K562 (cell line): ENCODE measurements around the gene AFF1. TPM values are rescaled to one million over a fixed set of nuclear protein-coding genes. Genes with fewer than 3 reads are reported as not detected.

Experiments
- BMI1 ChIP-seq: fragments of 150-350 bp; IDR thresholded peaks from 2 replicates; pipeline ENCODE4 v1.6.1; 2014; ENCODE audit warnings: low read length
- CUX1 ChIP-seq: fragments of 200-800 bp; sonication (Bioruptor generic); IDR thresholded peaks from 2 replicates; pipeline ENCODE4 v1.6.1; 2016; ENCODE audit warnings: missing genetic modification characterization, missing compliant biosample characterization
- DMBX1 ChIP-seq: fragments of 250-450 bp; sonication (Bioruptor Pico); IDR thresholded peaks from 2 replicates; pipeline ENCODE4 v1.8.0; 2022; ENCODE audit warnings: inconsistent platforms, mild to moderate bottlenecking, moderate library complexity, borderline replicate concordance
- E2F4 ChIP-seq: sonication (generic); formaldehyde crosslinking; IDR thresholded peaks from 2 replicates; pipeline ENCODE4 v1.8.0; 2022; ENCODE audit warnings: mild to moderate bottlenecking, low read depth, missing genetic modification reagents
- HNRNPLL ChIP-seq: fragments of 200-400 bp; formaldehyde crosslinking; IDR thresholded peaks from 2 replicates; pipeline ENCODE4 v1.6.1; 2017; ENCODE audit warnings: low read length, low read depth, mild to moderate bottlenecking; ENCODE audit not compliant: poor library complexity, severe bottlenecking
- NRF1 ChIP-seq, 2 experiments: fragments of 450-650 bp; IDR thresholded peaks in 1 of 2; conservative IDR thresholded peaks in 1 of 2; 2 replicates each; pipeline ENCODE4 v1.6.1; 2014; ENCODE audit warnings: mild to moderate bottlenecking in 2 of 2
- PRPF4 ChIP-seq: fragments of 200-400 bp; formaldehyde crosslinking; IDR thresholded peaks from one replicate; pipeline ENCODE4 v1.6.1; 2017; ENCODE audit warnings: low read length, low read depth, mild to moderate bottlenecking; ENCODE audit not compliant: insufficient read depth, poor library complexity, severe bottlenecking
- STAT6 ChIP-seq: sonication (generic); formaldehyde crosslinking; IDR thresholded peaks from 2 replicates; pipeline ENCODE4 v1.8.1; 2023; ENCODE audit warnings: mild to moderate bottlenecking, missing genetic modification reagents
- TAL1 ChIP-seq: fragments of 450-650 bp; IDR thresholded peaks from 2 replicates; pipeline ENCODE4 v1.6.1; 2016; ENCODE audit warnings: mild to moderate bottlenecking
- TBL1XR1 ChIP-seq, 2 experiments: IDR thresholded peaks; 2 replicates each; pipeline ENCODE4 v1.6.1; 2012; ENCODE audit warnings: improper control_type of control experiment in 2 of 2, low read length in 2 of 2, mild to moderate bottlenecking in 1 of 2
- XRCC5 ChIP-seq: fragments of 200-400 bp; formaldehyde crosslinking; IDR thresholded peaks from 2 replicates; pipeline ENCODE4 v1.6.1; 2017; ENCODE audit warnings: low read depth, mild to moderate bottlenecking, low read length
- ZNF347 ChIP-seq: fragments of 450-650 bp; formaldehyde crosslinking; IDR thresholded peaks from 2 replicates; pipeline ENCODE4 v1.4.0; 2020; ENCODE audit warnings: low read depth, mild to moderate bottlenecking, moderate library complexity
- ZNF436 ChIP-seq: fragments of 250-450, 450-650 bp; sonication (Bioruptor Pico); formaldehyde crosslinking; IDR thresholded peaks from 2 replicates; pipeline ENCODE4 v1.7.0; 2020; ENCODE audit warnings: mild to moderate bottlenecking
- polyA plus RNA-seq, 8 experiments: library from polyadenylated mRNA; depleted of rRNA in 4 of 8; stranded (reverse) in 5 of 8; unstranded in 3 of 8; fragments of >200 nt; fragmentation: Nextera tagmentation in 2 of 8; fragmentation: Illumina TruSeq in 1 of 8; extraction: Ambion mirVana in 2 of 8; extraction: Trizol in 1 of 8; gene quantifications; 2 replicates each; pipeline versions ENCODE4 v1.2.1 to v1.2.3, GENCODE V29; 2011 to 2014; ENCODE audit warnings: inconsistent platforms in 1 of 8, missing spikeins in 1 of 8
- total RNA-seq, 7 experiments: library from RNA; depleted of rRNA in 6 of 7; stranded (reverse); fragments of >200 nt in 6 of 7; fragmentation: Illumina TruSeq in 2 of 7; extraction: Trizol in 2 of 7; gene quantifications; 2 replicates each; pipeline versions ENCODE4 v1.2.1 to v1.2.3, GENCODE V29; 2011 to 2021; ENCODE audit warnings: low replicate concordance in 1 of 7
- TF ChIP-seq, protein P1 (sequence below): fragments of 200-800 bp; sonication (Bioruptor generic); IDR thresholded peaks from 2 replicates; pipeline ENCODE4 v1.6.1; 2017; ENCODE audit warnings: missing genetic modification characterization, missing compliant biosample characterization

AFF1 gene
- total and polyA plus RNA-seq, 9 of the 15 experiments (the other 6 are each of a cell fraction or from before 2014, with no cell fraction given), result 4.1 to 47.5 (median 17.2) TPM

- TF ChIP-seq TAL1 (peak; percentile 37; the same call in 1 of the 2 replicates), ZNF436 (CRISPR knock-in tag) (0 out of 2 replicates have a peak, but pooled peaks have one; percentile 29), PRPF4 (peak; percentile 95), CUX1 (CRISPR knock-in tag) (no peak), ZNF347 (CRISPR knock-in tag) (no peak), NRF1 (conservative IDR thresholded peaks at IDR 0.05 in 1 of 2, IDR thresholded peaks at IDR 0.05 in 1 of 2) (peak; percentile 80 to 84), E2F4 (0 out of 2 replicates have a peak, but pooled peaks have one; percentile 49), HNRNPLL (peak; percentile 85), DMBX1 (CRISPR knock-in tag) (no peak), STAT6 (CRISPR knock-in tag) (peak; percentile 20; the same call in 1 of the 2 replicates), BMI1 (no peak), XRCC5 (peak; percentile 42; the same call in 1 of the 2 replicates), TBL1XR1 (IDR thresholded peaks at IDR 0.05; ENCODE audit: low read length in 2 of 2) (peak in 1 of 2 experiments; percentile 67; a peak in 3 of 4 replicates)
- TF ChIP-seq, protein P1, sequence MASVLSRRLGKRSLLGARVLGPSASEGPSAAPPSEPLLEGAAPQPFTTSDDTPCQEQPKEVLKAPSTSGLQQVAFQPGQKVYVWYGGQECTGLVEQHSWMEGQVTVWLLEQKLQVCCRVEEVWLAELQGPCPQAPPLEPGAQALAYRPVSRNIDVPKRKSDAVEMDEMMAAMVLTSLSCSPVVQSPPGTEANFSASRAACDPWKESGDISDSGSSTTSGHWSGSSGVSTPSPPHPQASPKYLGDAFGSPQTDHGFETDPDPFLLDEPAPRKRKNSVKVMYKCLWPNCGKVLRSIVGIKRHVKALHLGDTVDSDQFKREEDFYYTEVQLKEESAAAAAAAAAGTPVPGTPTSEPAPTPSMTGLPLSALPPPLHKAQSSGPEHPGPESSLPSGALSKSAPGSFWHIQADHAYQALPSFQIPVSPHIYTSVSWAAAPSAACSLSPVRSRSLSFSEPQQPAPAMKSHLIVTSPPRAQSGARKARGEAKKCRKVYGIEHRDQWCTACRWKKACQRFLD, result peak; percentile 42; the same call in 1 of the 2 replicates
Observed at GRCh38 chr4:87006676-87007527, 72.1 kb downstream of the AFF1 start (continued).
